ENCODE measurements around the gene PI4K2B. TPM values are rescaled to one million over a fixed set of nuclear protein-coding genes. Genes with fewer than 3 reads are reported as not detected.

Gene PI4K2B
- total RNA-seq, 1 experiment from 2014 or later = 13.3 TPM

- no peaks in the 10 kb centered on the region for H3K27me3 ChIP-seq (ENCODE audit: low read length)
- ATAC-seq (peak; percentile 95), DNase-seq (peak; percentile 75)
- no peaks in the 10 kb centered on the region for H3K79me2 ChIP-seq (ENCODE audit: low read length)
- no peaks in the 10 kb centered on the region for H3K9me2 ChIP-seq (replicated peaks; ENCODE audit: low read length)
- H3F3A ChIP-seq (ENCODE audit: low read length, unreplicated experiment) = no peaks in the 10 kb centered on the region
- H3K4me1 ChIP-seq (ENCODE audit: insufficient read depth, low read length) = peaks cover 23% of the 10 kb centered on the region
- H3K27ac ChIP-seq (ENCODE audit: low read length) = peak overlapping the region; percentile 90
- peak overlapping the region; percentile 68 for H3K4me2 ChIP-seq (ENCODE audit: low read length)
- 0 out of 2 replicates have a peak overlapping the region, but pooled peaks have one; percentile 28 for H2AFZ ChIP-seq (ENCODE audit: low read length)
- no peaks in the 10 kb centered on the region for H4K20me1 ChIP-seq (ENCODE audit: low read length)
- no peak for TF ChIP-seq CTCF (conservative IDR thresholded peaks at IDR 0.05; ENCODE audit: low read depth, low read length)
- no peak overlapping the region for H3K4me3 ChIP-seq (ENCODE audit: low read length)
- no peaks in the 10 kb centered on the region for H3K36me3 ChIP-seq (ENCODE audit: low read depth, low read length)
- no TSS peak for BruUV-seq (replicated peaks)
- ChIA-PET CTCF (interaction anchor here (0.7 to 1.3 kb wide), 2 partner anchors 16 to 29 kb away, joined by 3 to 8 read pairs; partner anchors contain the start of gene ZCCHC4), POLR2A (ENCODE audit: unreplicated experiment) (interaction anchor here (0.6 kb wide), 1 partner anchor 809 kb away, joined by 5 read pairs; no protein-coding TSS in a partner anchor)
- H3K9ac ChIP-seq (ENCODE audit: low read length) = peak overlapping the region; percentile 46
- intact Hi-C loops (cut with micrococcal nuclease) = loop anchor here (1.0 kb wide), 1 partner anchor 28 kb away; the partner anchor contains the start of gene ZCCHC4
- H3K9me3 ChIP-seq (ENCODE audit: low read length) = no peaks in the 10 kb centered on the region
Measured at GRCh38 chr4:25283948-25284347, 50.1 kb downstream of the PI4K2B start.

DNA sequence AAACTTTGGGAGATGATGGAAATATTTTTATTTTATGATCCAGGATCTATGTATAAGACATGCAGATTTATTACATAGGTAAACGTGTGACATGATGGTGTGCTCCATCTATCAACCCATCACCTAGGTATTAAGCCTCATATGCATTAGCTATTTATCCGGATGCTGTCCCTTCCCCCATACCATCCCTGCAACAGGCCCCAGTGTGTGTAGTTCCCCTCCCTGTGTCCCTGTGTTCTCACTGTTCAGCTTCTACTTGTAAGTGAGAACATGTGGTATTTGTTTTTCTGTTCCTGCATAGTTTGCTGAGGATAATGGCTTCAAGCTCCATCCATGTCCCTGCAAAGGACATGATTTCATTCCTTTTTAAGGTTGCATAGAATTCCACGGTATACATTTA, 50.6 kb downstream of the PI4K2B start:
- no peak for ATAC-seq
- H3K9ac ChIP-seq (ENCODE audit: low read length) = no peak overlapping the region
- TF ChIP-seq EZH2phosphoT487 (IDR thresholded peaks at IDR 0.05; ENCODE audit: borderline replicate concordance, low read length) (no peak), CTCF (conservative IDR thresholded peaks at IDR 0.05; ENCODE audit: low read depth, low read length) (no peak), EZH2 (IDR thresholded peaks at IDR 0.05; ENCODE audit: low read length, unreplicated experiment) (no peak)
- H3F3A ChIP-seq (ENCODE audit: low read length, unreplicated experiment) = no peaks in the 10 kb centered on the region
- H3K79me2 ChIP-seq (ENCODE audit: low read length) = no peaks in the 10 kb centered on the region
- no peaks in the 10 kb centered on the region for H4K20me1 ChIP-seq (ENCODE audit: low read length)
- ChIA-PET POLR2A (ENCODE audit: unreplicated experiment) (interaction anchor here (0.6 kb wide), 1 partner anchor 809 kb away, joined by 5 read pairs; no protein-coding TSS in a partner anchor), CTCF (interaction anchor here (0.7 kb wide), 1 partner anchor 16 kb away, joined by 3 read pairs; no protein-coding TSS in a partner anchor)
- peaks cover 23% of the 10 kb centered on the region for H3K4me1 ChIP-seq (ENCODE audit: insufficient read depth, low read length)
- DNase-seq = no peak
- no peaks in the 10 kb centered on the region for H3K27me3 ChIP-seq (ENCODE audit: low read length)
- H3K4me2 ChIP-seq (ENCODE audit: low read length) = peak overlapping the region; percentile 68
- intact Hi-C loops (cut with micrococcal nuclease) = loop anchor here (1.0 kb wide), 1 partner anchor 28 kb away; the partner anchor contains the start of gene ZCCHC4
- no peaks in the 10 kb centered on the region for H3K36me3 ChIP-seq (ENCODE audit: low read depth, low read length)
- BruUV-seq (replicated peaks) = no TSS peak
- no peaks in the 10 kb centered on the region for H3K9me2 ChIP-seq (replicated peaks; ENCODE audit: low read length)
- H3K9me3 ChIP-seq (ENCODE audit: low read length) = no peaks in the 10 kb centered on the region
- H3K4me3 ChIP-seq (ENCODE audit: low read length) = no peak overlapping the region
- H3K27ac ChIP-seq (ENCODE audit: low read length) = peak overlapping the region; percentile 90
- H2AFZ ChIP-seq (ENCODE audit: low read length) = no peak overlapping the region

DNA sequence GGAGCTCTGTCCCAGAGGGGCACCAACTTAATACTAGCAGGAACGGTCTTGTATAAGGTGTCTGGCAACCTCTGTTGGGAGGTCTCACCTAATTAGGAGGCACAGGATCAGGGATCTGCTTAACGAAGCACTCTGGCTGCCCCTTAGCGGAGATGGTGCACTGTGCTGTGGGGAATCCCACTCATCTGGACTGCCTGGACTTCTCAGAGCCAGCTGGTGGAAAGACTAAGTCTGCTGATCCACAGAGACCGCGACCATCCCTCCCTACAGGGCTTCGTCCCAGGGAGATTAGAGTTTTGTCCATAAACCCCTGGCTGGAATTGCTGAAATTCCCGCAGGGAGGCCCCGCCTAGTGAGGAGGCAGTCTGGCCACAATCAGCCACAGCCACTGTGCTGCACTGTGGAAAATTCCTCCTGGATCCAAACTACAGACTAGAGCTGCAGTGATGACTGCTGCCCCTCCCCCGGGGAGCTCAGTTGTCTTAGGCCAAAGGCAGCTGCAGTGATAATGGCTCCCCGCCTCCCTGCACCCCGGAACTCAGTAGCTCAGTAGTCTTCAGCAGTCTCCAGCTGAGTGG, 56.7 kb downstream of the PI4K2B start:
- H3K9me2 ChIP-seq (replicated peaks; ENCODE audit: low read length) = no peaks in the 10 kb centered on the region
- H3K79me2 ChIP-seq (ENCODE audit: low read length) = no peaks in the 10 kb centered on the region
- no peaks in the 10 kb centered on the region for H3F3A ChIP-seq (ENCODE audit: low read length, unreplicated experiment)
- BruUV-seq (replicated peaks) = no TSS peak
- no peaks in the 10 kb centered on the region for H4K20me1 ChIP-seq (ENCODE audit: low read length)
- no peak for ATAC-seq
- DNase-seq = no peak
- H3K9me3 ChIP-seq (ENCODE audit: low read length) = no peaks in the 10 kb centered on the region
- no peak overlapping the region for H2AFZ ChIP-seq (ENCODE audit: low read length)
- no peaks in the 10 kb centered on the region for H3K4me1 ChIP-seq (ENCODE audit: insufficient read depth, low read length)
- H3K4me3 ChIP-seq (ENCODE audit: low read length) = no peak overlapping the region
- no peaks in the 10 kb centered on the region for H3K36me3 ChIP-seq (ENCODE audit: low read depth, low read length)
- ChIA-PET CTCF (no interaction called here), POLR2A (ENCODE audit: unreplicated experiment) (no interaction called here)
- intact Hi-C loops (cut with micrococcal nuclease) = no loop called here
- TF ChIP-seq EZH2phosphoT487 (IDR thresholded peaks at IDR 0.05; ENCODE audit: borderline replicate concordance, low read length) (no peak), EZH2 (IDR thresholded peaks at IDR 0.05; ENCODE audit: low read length, unreplicated experiment) (no peak), CTCF (conservative IDR thresholded peaks at IDR 0.05; ENCODE audit: low read depth, low read length) (no peak)
- no peak overlapping the region for H3K27ac ChIP-seq (ENCODE audit: low read length)
- no peak overlapping the region for H3K9ac ChIP-seq (ENCODE audit: low read length)
- H3K27me3 ChIP-seq (ENCODE audit: low read length) = no peaks in the 10 kb centered on the region
- no peak overlapping the region for H3K4me2 ChIP-seq (ENCODE audit: low read length)
